Measurements from ENCODE around the gene IGBP1.

Gene IGBP1

DNA sequence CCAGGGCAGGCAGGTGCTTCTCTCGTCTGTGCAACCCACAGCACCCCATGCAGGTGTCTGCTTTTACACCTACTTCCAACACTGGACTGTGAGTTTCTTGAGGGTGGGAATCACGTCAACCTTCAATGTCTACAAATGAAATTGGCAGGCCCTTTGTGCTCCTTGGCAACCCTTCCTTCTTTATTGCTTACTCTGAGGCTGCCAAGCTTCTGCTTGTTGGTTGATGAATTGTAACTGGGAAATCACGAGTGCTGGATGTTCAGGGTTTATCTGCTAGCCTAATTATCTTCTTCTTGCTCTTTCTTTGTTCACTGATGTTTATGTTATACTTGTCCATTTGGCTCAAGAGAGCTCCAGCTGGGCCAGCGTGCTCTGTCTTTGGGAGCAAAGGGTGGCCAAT, 41.5 kb downstream of the IGBP1 start (continued):
- TF ChIP-seq, protein P1, sequence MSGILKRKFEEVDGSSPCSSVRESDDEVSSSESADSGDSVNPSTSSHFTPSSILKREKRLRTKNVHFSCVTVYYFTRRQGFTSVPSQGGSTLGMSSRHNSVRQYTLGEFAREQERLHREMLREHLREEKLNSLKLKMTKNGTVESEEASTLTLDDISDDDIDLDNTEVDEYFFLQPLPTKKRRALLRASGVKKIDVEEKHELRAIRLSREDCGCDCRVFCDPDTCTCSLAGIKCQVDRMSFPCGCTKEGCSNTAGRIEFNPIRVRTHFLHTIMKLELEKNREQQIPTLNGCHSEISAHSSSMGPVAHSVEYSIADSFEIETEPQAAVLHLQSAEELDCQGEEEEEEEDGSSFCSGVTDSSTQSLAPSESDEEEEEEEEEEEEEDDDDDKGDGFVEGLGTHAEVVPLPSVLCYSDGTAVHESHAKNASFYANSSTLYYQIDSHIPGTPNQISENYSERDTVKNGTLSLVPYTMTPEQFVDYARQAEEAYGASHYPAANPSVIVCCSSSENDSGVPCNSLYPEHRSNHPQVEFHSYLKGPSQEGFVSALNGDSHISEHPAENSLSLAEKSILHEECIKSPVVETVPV (CRISPR knock-in tag; IDR thresholded peaks at IDR 0.05): no peak

DNA sequence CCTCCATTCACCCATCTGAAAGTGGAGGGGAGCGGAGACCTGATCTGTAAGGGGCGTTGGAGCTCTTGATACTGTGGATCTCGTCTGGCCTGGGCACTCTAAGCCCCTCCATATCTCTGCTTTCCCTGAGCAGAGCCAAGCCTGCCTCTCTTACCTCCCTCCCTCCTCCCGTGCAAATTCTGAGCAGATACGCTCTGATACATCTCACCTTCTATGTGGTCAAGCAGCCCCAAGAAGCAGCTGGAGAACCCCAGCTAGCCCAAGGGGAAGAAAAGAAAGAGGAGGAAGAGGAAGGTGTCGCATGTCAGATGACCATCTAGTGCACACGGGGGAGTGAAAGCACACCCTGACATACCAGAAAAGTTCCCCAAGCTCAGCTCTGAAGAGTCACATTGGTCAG, 42.1 kb downstream of the IGBP1 start:
- no peak for ATAC-seq
- TF ChIP-seq TOX (CRISPR knock-in tag; IDR thresholded peaks at IDR 0.05; ENCODE audit: borderline replicate concordance): no peak
- TF ChIP-seq, protein P1 (CRISPR knock-in tag; IDR thresholded peaks at IDR 0.05): no peak
- TF ChIP-seq ZNF70 (CRISPR knock-in tag; IDR thresholded peaks at IDR 0.05): no peak
- TF ChIP-seq ZFP3 (CRISPR knock-in tag; IDR thresholded peaks at IDR 0.05): no peak
- TF ChIP-seq, protein P2, sequence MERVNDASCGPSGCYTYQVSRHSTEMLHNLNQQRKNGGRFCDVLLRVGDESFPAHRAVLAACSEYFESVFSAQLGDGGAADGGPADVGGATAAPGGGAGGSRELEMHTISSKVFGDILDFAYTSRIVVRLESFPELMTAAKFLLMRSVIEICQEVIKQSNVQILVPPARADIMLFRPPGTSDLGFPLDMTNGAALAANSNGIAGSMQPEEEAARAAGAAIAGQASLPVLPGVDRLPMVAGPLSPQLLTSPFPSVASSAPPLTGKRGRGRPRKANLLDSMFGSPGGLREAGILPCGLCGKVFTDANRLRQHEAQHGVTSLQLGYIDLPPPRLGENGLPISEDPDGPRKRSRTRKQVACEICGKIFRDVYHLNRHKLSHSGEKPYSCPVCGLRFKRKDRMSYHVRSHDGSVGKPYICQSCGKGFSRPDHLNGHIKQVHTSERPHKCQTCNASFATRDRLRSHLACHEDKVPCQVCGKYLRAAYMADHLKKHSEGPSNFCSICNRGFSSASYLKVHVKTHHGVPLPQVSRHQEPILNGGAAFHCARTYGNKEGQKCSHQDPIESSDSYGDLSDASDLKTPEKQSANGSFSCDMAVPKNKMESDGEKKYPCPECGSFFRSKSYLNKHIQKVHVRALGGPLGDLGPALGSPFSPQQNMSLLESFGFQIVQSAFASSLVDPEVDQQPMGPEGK (CRISPR knock-in tag; IDR thresholded peaks at IDR 0.05; ENCODE audit: borderline replicate concordance): no peak
- no peak for TF ChIP-seq BACH2 (CRISPR knock-in tag; IDR thresholded peaks at IDR 0.05; ENCODE audit: borderline replicate concordance)
- TF ChIP-seq PPARA (CRISPR knock-in tag; IDR thresholded peaks at IDR 0.05; ENCODE audit: borderline replicate concordance): no peak
- no peak for TF ChIP-seq ZNF565 (CRISPR knock-in tag; conservative IDR thresholded peaks at IDR 0.05; ENCODE audit: low read depth)
- TF ChIP-seq ESRRG (CRISPR knock-in tag; IDR thresholded peaks at IDR 0.05): no peak
- no peak for TF ChIP-seq SNAI2 (CRISPR knock-in tag; IDR thresholded peaks at IDR 0.05)
- no peak for TF ChIP-seq ARNTL (CRISPR knock-in tag; IDR thresholded peaks at IDR 0.05; ENCODE audit: borderline replicate concordance, low read depth)
- TF ChIP-seq ZNF8 (CRISPR knock-in tag; IDR thresholded peaks at IDR 0.05): no peak
- no peak for TF ChIP-seq ZC3H10 (CRISPR knock-in tag; IDR thresholded peaks at IDR 0.05)

DNA sequence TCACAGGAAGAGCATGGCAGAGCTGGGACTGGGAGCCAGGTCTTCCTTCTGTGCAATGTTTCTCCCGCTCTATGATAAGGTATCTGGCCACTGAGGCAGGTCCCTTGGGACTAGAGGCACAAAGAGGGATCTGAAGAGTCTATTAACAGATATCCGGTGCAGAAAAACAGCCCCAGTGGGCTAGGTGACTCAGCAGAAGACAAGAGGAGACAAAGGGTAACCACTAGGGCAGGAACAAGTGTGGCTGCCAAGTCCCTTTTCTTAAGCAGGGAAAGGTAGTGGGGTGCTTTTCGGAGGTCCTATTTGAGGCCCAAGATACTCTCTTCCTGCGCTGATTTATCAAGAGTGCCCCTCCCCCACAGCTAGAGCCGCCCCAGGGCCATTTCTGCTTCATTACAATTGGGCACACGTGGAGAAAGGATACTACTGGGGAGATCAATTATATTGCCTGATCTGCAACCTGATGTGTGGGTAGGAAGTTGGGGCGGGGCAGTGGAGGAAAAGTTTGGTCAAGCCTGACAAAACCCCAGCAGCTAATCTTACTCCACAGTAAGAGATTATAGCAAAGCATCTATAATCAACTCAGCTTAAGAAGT, 43.8 kb downstream of the IGBP1 start, which contains the start of gene DGAT2L6:
TSS of gene DGAT2L6 (plus strand) at position 546 of the 596 bp plus-strand sequence. CDS start 100 bp downstream, outside the sequence.
- no peak for TF ChIP-seq ZNF565 (CRISPR knock-in tag; conservative IDR thresholded peaks at IDR 0.05; ENCODE audit: low read depth)
- no peak for TF ChIP-seq ZNF70 (CRISPR knock-in tag; IDR thresholded peaks at IDR 0.05)
- TF ChIP-seq RARB (CRISPR knock-in tag; IDR thresholded peaks at IDR 0.05): no peak
- TF ChIP-seq, protein P2 (CRISPR knock-in tag; IDR thresholded peaks at IDR 0.05; ENCODE audit: borderline replicate concordance): no peak
- no peak for TF ChIP-seq TOX (CRISPR knock-in tag; IDR thresholded peaks at IDR 0.05; ENCODE audit: borderline replicate concordance)
- TF ChIP-seq ESRRG (CRISPR knock-in tag; IDR thresholded peaks at IDR 0.05): no peak
- TF ChIP-seq OSR1 (CRISPR knock-in tag; IDR thresholded peaks at IDR 0.05): no peak
- TF ChIP-seq, protein P1 (CRISPR knock-in tag; IDR thresholded peaks at IDR 0.05): no peak
- no peak for TF ChIP-seq BACH2 (CRISPR knock-in tag; IDR thresholded peaks at IDR 0.05; ENCODE audit: borderline replicate concordance)
- no peak for TF ChIP-seq ZFP30 (CRISPR knock-in tag; IDR thresholded peaks at IDR 0.05)
- no peak for TF ChIP-seq CSDC2 (CRISPR knock-in tag; IDR thresholded peaks at IDR 0.05)
- ATAC-seq: no peak

DNA sequence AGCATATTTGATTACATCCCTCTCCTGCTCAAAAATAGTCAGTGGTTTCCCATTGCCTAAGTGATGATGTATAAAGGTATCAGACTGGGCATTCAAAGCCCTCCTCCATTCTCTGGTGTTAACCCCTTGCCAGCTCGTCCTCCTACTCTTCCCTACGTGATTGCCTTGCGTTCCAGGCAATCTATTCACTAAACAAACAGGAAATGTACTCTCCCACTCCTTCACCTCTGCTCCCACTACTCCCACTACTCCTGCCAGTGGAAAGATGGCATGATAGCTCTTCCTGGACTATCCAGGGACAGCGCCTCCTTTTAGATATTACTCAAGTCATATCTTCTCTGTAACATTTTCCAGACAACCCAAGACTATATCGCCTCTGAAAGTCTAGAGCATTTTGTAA, 49.8 kb downstream of the IGBP1 start:
- ATAC-seq: no peak
- TF ChIP-seq, protein P3, sequence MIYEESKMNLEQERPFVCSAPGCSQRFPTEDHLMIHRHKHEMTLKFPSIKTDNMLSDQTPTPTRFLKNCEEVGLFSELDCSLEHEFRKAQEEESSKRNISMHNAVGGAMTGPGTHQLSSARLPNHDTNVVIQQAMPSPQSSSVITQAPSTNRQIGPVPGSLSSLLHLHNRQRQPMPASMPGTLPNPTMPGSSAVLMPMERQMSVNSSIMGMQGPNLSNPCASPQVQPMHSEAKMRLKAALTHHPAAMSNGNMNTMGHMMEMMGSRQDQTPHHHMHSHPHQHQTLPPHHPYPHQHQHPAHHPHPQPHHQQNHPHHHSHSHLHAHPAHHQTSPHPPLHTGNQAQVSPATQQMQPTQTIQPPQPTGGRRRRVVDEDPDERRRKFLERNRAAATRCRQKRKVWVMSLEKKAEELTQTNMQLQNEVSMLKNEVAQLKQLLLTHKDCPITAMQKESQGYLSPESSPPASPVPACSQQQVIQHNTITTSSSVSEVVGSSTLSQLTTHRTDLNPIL (CRISPR knock-in tag; IDR thresholded peaks at IDR 0.05; ENCODE audit: low read depth): no peak
- TF ChIP-seq ZNF8 (CRISPR knock-in tag; IDR thresholded peaks at IDR 0.05) (no peak), PPARA (CRISPR knock-in tag; IDR thresholded peaks at IDR 0.05; ENCODE audit: borderline replicate concordance) (no peak), TCF4 (CRISPR knock-in tag; IDR thresholded peaks at IDR 0.05; ENCODE audit: borderline replicate concordance) (no peak), ZNF565 (CRISPR knock-in tag; conservative IDR thresholded peaks at IDR 0.05; ENCODE audit: low read depth) (no peak)
- TF ChIP-seq, protein P4, sequence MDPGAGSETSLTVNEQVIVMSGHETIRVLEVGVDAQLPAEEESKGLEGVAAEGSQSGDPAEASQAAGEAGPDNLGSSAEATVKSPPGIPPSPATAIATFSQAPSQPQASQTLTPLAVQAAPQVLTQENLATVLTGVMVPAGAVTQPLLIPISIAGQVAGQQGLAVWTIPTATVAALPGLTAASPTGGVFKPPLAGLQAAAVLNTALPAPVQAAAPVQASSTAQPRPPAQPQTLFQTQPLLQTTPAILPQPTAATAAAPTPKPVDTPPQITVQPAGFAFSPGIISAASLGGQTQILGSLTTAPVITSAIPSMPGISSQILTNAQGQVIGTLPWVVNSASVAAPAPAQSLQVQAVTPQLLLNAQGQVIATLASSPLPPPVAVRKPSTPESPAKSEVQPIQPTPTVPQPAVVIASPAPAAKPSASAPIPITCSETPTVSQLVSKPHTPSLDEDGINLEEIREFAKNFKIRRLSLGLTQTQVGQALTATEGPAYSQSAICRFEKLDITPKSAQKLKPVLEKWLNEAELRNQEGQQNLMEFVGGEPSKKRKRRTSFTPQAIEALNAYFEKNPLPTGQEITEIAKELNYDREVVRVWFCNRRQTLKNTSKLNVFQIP (CRISPR knock-in tag; IDR thresholded peaks at IDR 0.05; ENCODE audit: borderline replicate concordance, low read depth): no peak
- TF ChIP-seq, protein P1 (CRISPR knock-in tag; IDR thresholded peaks at IDR 0.05): no peak

Data from SK-N-SH treated with all-trans-retinoic acid at 6 μM for 48 hours (cell line).